PC-9 (cell line): ENCODE data around the gene AATF.

Experiments used
- CTCF ChIP-seq: fragments of 200-600 bp; sonication (generic); conservative IDR thresholded peaks from 2 replicates; pipeline ENCODE4 v1.6.1; 2017; ENCODE audit warnings: mixed run types, antibody characterized with exemption, mild to moderate bottlenecking, moderate library complexity
- EZH2 ChIP-seq: fragments of 200-600 bp; sonication (generic); IDR thresholded peaks from 2 replicates; pipeline ENCODE4 v1.8.0; 2017; ENCODE audit warnings: antibody characterized with exemption, low read depth

GRCh38 chr17:36989173-36989572 is 40.4 kb downstream of the AATF start:
- TF ChIP-seq CTCF: no peak
- TF ChIP-seq EZH2: no peak
